H1 (cell line): ENCODE measurements around the gene CBL. TPM values are rescaled to one million over a fixed set of nuclear protein-coding genes. Genes with fewer than 3 reads are reported as not detected.

ENCODE experiments used
- CTCF ChIA-PET: fragments of 300-600 bp; sonication (Branson Sonifier 250); formaldehyde crosslinking; loops from one replicate; lab custom pipeline; 2021; ENCODE audit not compliant: partially characterized antibody; lab: Charles Lee
- POLR2A ChIA-PET: fragments of 300-600 bp; sonication (Branson Sonifier 250); formaldehyde crosslinking; loops from one replicate; lab custom pipeline; 2021; ENCODE audit warnings: inconsistent platforms; ENCODE audit not compliant: partially characterized antibody; lab: Charles Lee
- DNase-seq, 2 experiments: peaks; one replicate each; pipeline versions ENCODE4 v3.0.0 to v3.0.0-alpha.2; 2010 to 2022; ENCODE audit warnings: low spot score in 2 of 2, low read depth in 1 of 2, mixed read lengths in 1 of 2
- FAIRE-seq: peaks from 2 replicates; lab custom pipeline; 2011; peaks lifted over from hg19 to GRCh38; lab: Jason Lieb, UNC
- H2AFZ ChIP-seq: 2 replicates; pipeline ENCODE4 v1.8.1; 2012; ENCODE audit warnings: low read length, inconsistent platforms
- H2AK5ac ChIP-seq: 2 replicates; pipeline ENCODE4 v1.6.1; 2013; ENCODE audit warnings: low read depth, low read length
- H2BK120ac ChIP-seq: replicated peaks from 2 replicates; pipeline ENCODE3; 2013; ENCODE audit warnings: low read depth, low read length, inconsistent platforms
- H2BK12ac ChIP-seq: 2 replicates; pipeline ENCODE4 v1.6.1; 2013; ENCODE audit warnings: low read depth, low read length
- H2BK15ac ChIP-seq: 2 replicates; pipeline ENCODE4 v1.6.1; 2013; ENCODE audit warnings: low read length
- H2BK20ac ChIP-seq: 2 replicates; pipeline ENCODE4 v1.6.1; 2013; ENCODE audit warnings: low read length
- H2BK5ac ChIP-seq: 2 replicates; pipeline ENCODE4 v1.6.1; 2013; ENCODE audit warnings: low read depth, low read length
- H3K14ac ChIP-seq: 2 replicates; pipeline ENCODE4 v1.6.1; 2013; ENCODE audit warnings: inconsistent platforms; ENCODE audit not compliant: insufficient read length
- H3K18ac ChIP-seq: 2 replicates; pipeline ENCODE4 v1.6.1; 2013; ENCODE audit warnings: low read length; ENCODE audit errors: extremely low read depth
- H3K23ac ChIP-seq: 2 replicates; pipeline ENCODE4 v1.6.1; 2013; ENCODE audit warnings: inconsistent platforms; ENCODE audit not compliant: insufficient read length
- H3K23me2 ChIP-seq: 2 replicates; pipeline ENCODE4 v1.6.1; 2013; ENCODE audit warnings: low read depth, low read length
- H3K27ac ChIP-seq: 2 replicates; pipeline ENCODE4 v1.6.1; 2011; ENCODE audit warnings: low read depth, low read length, inconsistent platforms
- H3K27me3 ChIP-seq, 4 experiments: replicated peaks in 1 of 4; 1 replicate in 1 of 4; 2 replicates in 3 of 4; pipeline versions ENCODE4 v1.6.1 to v1.8.1; 2011 to 2013; ENCODE audit warnings: low read length in 3 of 4, mild to moderate bottlenecking in 3 of 4, inconsistent platforms in 2 of 4, mixed read lengths in 2 of 4, moderate library complexity in 1 of 4; ENCODE audit not compliant: control insufficient read depth in 3 of 4, insufficient read depth in 3 of 4; ENCODE audit errors: extremely low read depth in 1 of 4
- H3K36me3 ChIP-seq, 4 experiments: 2 replicates each; pipeline versions ENCODE4 v1.6.1 to v1.8.1; 2011 to 2013; ENCODE audit warnings: mild to moderate bottlenecking in 4 of 4, low read length in 3 of 4, moderate library complexity in 2 of 4, control low read depth in 1 of 4, inconsistent platforms in 1 of 4; ENCODE audit not compliant: insufficient read depth in 4 of 4, control insufficient read depth in 2 of 4
- H3K4ac ChIP-seq: replicated peaks from 2 replicates; pipeline ENCODE3; 2013; ENCODE audit warnings: low read length, low read depth, mixed read lengths, inconsistent platforms; ENCODE audit not compliant: insufficient read length
- H3K4me1 ChIP-seq, 4 experiments: replicated peaks in 1 of 4; 1 replicate in 1 of 4; 2 replicates in 3 of 4; pipeline versions ENCODE4 v1.6.1 to v1.8.1; 2011 to 2013; ENCODE audit warnings: low read length in 3 of 4, inconsistent platforms in 2 of 4, mixed read lengths in 1 of 4; ENCODE audit not compliant: insufficient read depth in 4 of 4, control insufficient read depth in 3 of 4
- H3K4me2 ChIP-seq, 2 experiments: 2 replicates each; pipeline versions ENCODE4 v1.6.1 to v1.8.1; 2011 to 2013; ENCODE audit warnings: low read depth in 2 of 2, low read length in 2 of 2, control low read depth in 1 of 2, inconsistent platforms in 1 of 2, mild to moderate bottlenecking in 1 of 2; ENCODE audit not compliant: insufficient read depth in 1 of 2
- H3K4me3 ChIP-seq, 4 experiments: fragments of 200-600, 300-600 bp in 1 of 4; sonication (generic), shearing (Covaris generic), sonication (Bioruptor Twin) in 1 of 4; 2 replicates each; pipeline versions ENCODE4 v1.5.1 to v1.8.1; 2011 to 2016; ENCODE audit warnings: low read length in 4 of 4, low read depth in 3 of 4, control low read depth in 2 of 4, inconsistent platforms in 2 of 4, mild to moderate bottlenecking in 2 of 4, mixed read lengths in 1 of 4, moderate library complexity in 1 of 4; ENCODE audit not compliant: insufficient read depth in 2 of 4; ENCODE audit errors: extremely low read depth in 1 of 4
- H3K56ac ChIP-seq: replicated peaks from 2 replicates; pipeline ENCODE3; 2013; ENCODE audit warnings: low read depth, mild to moderate bottlenecking, mixed read lengths, low read length, inconsistent platforms; ENCODE audit not compliant: insufficient read length
- H3K79me1 ChIP-seq: 2 replicates; pipeline ENCODE4 v1.6.1; 2013; ENCODE audit warnings: low read depth, low read length, control low read depth
- H3K79me2 ChIP-seq, 2 experiments: 2 replicates each; pipeline versions ENCODE4 v1.6.1 to v1.8.1; 2012 to 2013; ENCODE audit warnings: low read length in 2 of 2, mild to moderate bottlenecking in 2 of 2, inconsistent platforms in 1 of 2; ENCODE audit not compliant: insufficient read depth in 2 of 2, control insufficient read depth in 1 of 2
- H3K9ac ChIP-seq, 4 experiments: replicated peaks in 1 of 4; 1 replicate in 1 of 4; 2 replicates in 3 of 4; pipeline versions ENCODE4 v1.6.1 to v1.8.1; 2011 to 2013; ENCODE audit warnings: low read depth in 3 of 4, low read length in 3 of 4, control low read depth in 2 of 4, mild to moderate bottlenecking in 2 of 4, moderate library complexity in 2 of 4, inconsistent platforms in 1 of 4; ENCODE audit errors: extremely low read depth in 1 of 4
- H3K9me3 ChIP-seq, 2 experiments: 2 replicates each; pipeline versions ENCODE4 v1.6.1 to v1.8.1; 2012 to 2013; ENCODE audit warnings: mild to moderate bottlenecking in 2 of 2, moderate library complexity in 2 of 2, control low read depth in 1 of 2, inconsistent platforms in 1 of 2, low read depth in 1 of 2, low read length in 1 of 2, mixed read lengths in 1 of 2; ENCODE audit not compliant: insufficient read depth in 2 of 2
- H4K20me1 ChIP-seq, 2 experiments: replicated peaks in 1 of 2; 2 replicates each; pipeline versions ENCODE3 to v1.8.1; 2011 to 2013; ENCODE audit warnings: inconsistent platforms in 2 of 2, low read length in 2 of 2, mild to moderate bottlenecking in 1 of 2; ENCODE audit not compliant: insufficient read depth in 2 of 2, control insufficient read depth in 1 of 2
- H4K5ac ChIP-seq: 2 replicates; pipeline ENCODE4 v1.6.1; 2013; ENCODE audit warnings: low read length, low read depth, mixed read lengths, inconsistent platforms; ENCODE audit not compliant: insufficient read length
- H4K8ac ChIP-seq: 2 replicates; pipeline ENCODE4 v1.8.0; 2013; ENCODE audit warnings: mild to moderate bottlenecking, moderate library complexity, low read length, inconsistent platforms; ENCODE audit not compliant: insufficient read depth; ENCODE audit errors: extremely low read depth
- H4K91ac ChIP-seq: replicated peaks from 2 replicates; pipeline ENCODE3; 2013; ENCODE audit warnings: low read length, mixed read lengths, inconsistent platforms; ENCODE audit not compliant: insufficient read length
- ASH2L ChIP-seq: fragments of 200-600, 300-600 bp; sonication (generic); IDR thresholded peaks from one replicate; pipeline ENCODE4 v1.7.1; 2017; ENCODE audit warnings: low read length
- GABPA ChIP-seq: IDR thresholded peaks from 2 replicates; pipeline ENCODE4 v1.6.1; 2011; ENCODE audit warnings: mild to moderate bottlenecking, low read length, moderate library complexity, borderline replicate concordance; ENCODE audit not compliant: insufficient read depth
- SUZ12 ChIP-seq: fragments of 200-600 bp; sonication (generic); IDR thresholded peaks from 2 replicates; pipeline ENCODE4 v1.6.1; 2012; ENCODE audit warnings: mild to moderate bottlenecking, inconsistent platforms, low read length, moderate library complexity, mixed read lengths
- WGBS, 2 experiments: shearing (Covaris generic) in 1 of 2; methylation state at CpG; one replicate each; pipeline versions ENCODE4 v1.1.6 to v1.1.7; 2013 to 2015; ENCODE audit warnings: low lambda C conversion rate in 2 of 2, mixed read lengths in 2 of 2, inconsistent platforms in 1 of 2, low coverage in 1 of 2, missing lambda C conversion rate in 1 of 2; ENCODE audit not compliant: insufficient replicate concordance in 2 of 2, insufficient coverage in 1 of 2, insufficient read length in 1 of 2; ENCODE audit errors: extremely low coverage in 1 of 2, missing lambda C conversion rate in 1 of 2; 5-methylcytosine and 5-hydroxymethylcytosine counted together
- polyA plus RNA-seq, 7 experiments: library from polyadenylated mRNA; depleted of rRNA in 3 of 7; stranded (reverse) in 5 of 7; unstranded in 2 of 7; fragments of >200 nt in 5 of 7; fragments of 200-250 nt in 2 of 7; gene quantifications; 1 replicate in 5 of 7; 2 replicates in 1 of 7; 4 replicates in 1 of 7; pipeline versions ENCODE4 v1.2.1 to v1.2.3, GENCODE V29; 2011 to 2013; ENCODE audit warnings: missing spikeins in 2 of 7, mixed read lengths in 2 of 7
- total RNA-seq: library from RNA; stranded (reverse); fragmentation: NEBNext Ultra II Directional; extraction: Animal tissue kit (Norgen Biotek cat#: 25700); gene quantifications from 2 replicates; pipeline ENCODE4 v1.2.1, GENCODE V29; 2021

CBL gene
- total and polyA plus RNA-seq, 2 of the 8 experiments (the other 6 are each of a cell fraction or from before 2014, with no cell fraction given): 23.1 to 57.8 TPM

- no peaks in the 10 kb centered on the region for H3K27me3 ChIP-seq
- H2BK12ac ChIP-seq: no peak overlapping the region
- no peaks in the 10 kb centered on the region for H4K20me1 ChIP-seq
- no peak overlapping the region for H3K4me3 ChIP-seq
- no peak overlapping the region for H4K8ac ChIP-seq
- POLR2A ChIA-PET: no interaction called here
- no peak for DNase-seq
- no peaks in the 10 kb centered on the region for H3K9me3 ChIP-seq
- H3K23me2 ChIP-seq: peaks cover 1% of the 10 kb centered on the region; the same call in 1 of the 2 replicates
- H3K27ac ChIP-seq: no peak overlapping the region
- H2BK5ac ChIP-seq: no peak overlapping the region
- no peaks in the 10 kb centered on the region; the same call in 1 of the 2 replicates for H3K79me1 ChIP-seq
- FAIRE-seq: no peak
- no peak overlapping the region for H3K23ac ChIP-seq
- WGBS, 2 experiments: 96% methylated on average over 1 of the region's 1 CpG; no CpG with 5 or more reads in 1 of the 2 experiments
- no peak overlapping the region for H3K4me2 ChIP-seq
- no peak overlapping the region for H3K56ac ChIP-seq
- H3K4ac ChIP-seq: no peak overlapping the region
- H3K14ac ChIP-seq: no peak overlapping the region
- H2BK120ac ChIP-seq: no peak overlapping the region
- TF ChIP-seq SUZ12 (no peak), ASH2L (no peak), GABPA (no peak)
- CTCF ChIA-PET: interaction anchor here (0.7 kb wide), 2 partner anchors 28 to 46 kb away, joined by 3 to 4 read pairs; no protein-coding TSS in a partner anchor
- H2BK20ac ChIP-seq: no peak overlapping the region
- no peak overlapping the region for H4K91ac ChIP-seq
- H2AFZ ChIP-seq: no peak overlapping the region
- H3K18ac ChIP-seq: no peak overlapping the region
- H2AK5ac ChIP-seq: no peak overlapping the region
- peaks cover 0 to 10% (median 5%) of the 10 kb centered on the region in 4 experiments; a peak in 3 of 8 replicates for H3K36me3 ChIP-seq
- no peaks in the 10 kb centered on the region for H3K4me1 ChIP-seq
- no peak overlapping the region for H2BK15ac ChIP-seq
- no peak overlapping the region for H3K9ac ChIP-seq
- peaks cover 3 to 81% of the 10 kb centered on the region in 2 experiments; a peak in 2 of 4 replicates for H3K79me2 ChIP-seq
- H4K5ac ChIP-seq: no peak overlapping the region
Measured at GRCh38 chr11:119236891-119237290, 30.8 kb downstream of the CBL start.
